Stimulated activated CD4-positive, alpha-beta T cell treated with anti-CD3 and anti-CD28 coated beads, Interleukin-4, amount 100 ng/mL, for 48 hours (primary cell): ENCODE measurements around the gene PITPNM1.

Source experiments
- DNase-seq, 2 donors: peaks; one replicate each; pipeline ENCODE4 v3.0.0-alpha.2; 2020; ENCODE audit warnings: low read depth in 2 of 2

The PITPNM1 gene

DNA sequence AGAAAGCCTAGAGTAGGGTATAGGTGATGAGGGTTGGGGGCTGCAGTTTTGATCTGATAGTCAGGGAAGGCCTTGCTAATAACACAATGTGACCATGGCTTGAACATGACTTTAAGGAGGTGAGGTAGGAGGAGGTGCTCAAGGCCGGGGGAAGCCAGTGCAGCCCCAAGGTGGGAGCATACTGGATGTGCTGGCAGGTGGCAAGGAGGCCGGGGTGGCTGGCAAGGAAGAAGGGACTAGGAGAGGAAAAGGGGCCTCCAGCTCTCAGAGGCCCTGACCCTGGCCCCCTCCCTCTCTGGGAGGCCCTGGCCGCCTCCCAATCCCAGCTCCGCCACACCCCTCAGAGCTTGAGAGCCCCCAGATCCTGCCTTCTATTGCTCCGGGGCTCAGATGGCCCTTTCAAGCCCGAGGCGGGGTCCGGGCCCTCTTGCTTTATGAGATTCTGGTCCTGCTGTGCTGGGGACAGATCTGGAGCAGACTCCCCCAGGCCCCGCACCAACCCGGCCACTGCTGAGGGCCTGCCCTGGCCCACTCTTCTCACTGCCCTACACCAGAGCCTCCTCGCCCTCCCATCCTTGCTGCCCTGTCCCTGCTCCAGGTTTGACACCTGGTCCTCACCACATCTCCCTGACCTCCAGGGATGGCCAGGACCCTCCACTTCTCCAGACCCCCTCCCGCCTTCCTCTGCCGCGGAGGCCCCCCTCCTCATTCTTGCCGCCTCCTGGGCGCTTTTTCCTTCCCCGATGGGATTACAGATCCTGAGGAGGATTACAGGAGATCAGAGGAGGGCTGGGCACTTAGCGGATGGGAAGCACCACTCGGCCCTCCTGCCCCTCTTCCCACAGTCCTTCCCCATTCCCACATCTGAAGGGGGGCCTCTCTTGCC is 1.8 kb downstream of the PITPNM1 start:
- no peak for DNase-seq

DNA sequence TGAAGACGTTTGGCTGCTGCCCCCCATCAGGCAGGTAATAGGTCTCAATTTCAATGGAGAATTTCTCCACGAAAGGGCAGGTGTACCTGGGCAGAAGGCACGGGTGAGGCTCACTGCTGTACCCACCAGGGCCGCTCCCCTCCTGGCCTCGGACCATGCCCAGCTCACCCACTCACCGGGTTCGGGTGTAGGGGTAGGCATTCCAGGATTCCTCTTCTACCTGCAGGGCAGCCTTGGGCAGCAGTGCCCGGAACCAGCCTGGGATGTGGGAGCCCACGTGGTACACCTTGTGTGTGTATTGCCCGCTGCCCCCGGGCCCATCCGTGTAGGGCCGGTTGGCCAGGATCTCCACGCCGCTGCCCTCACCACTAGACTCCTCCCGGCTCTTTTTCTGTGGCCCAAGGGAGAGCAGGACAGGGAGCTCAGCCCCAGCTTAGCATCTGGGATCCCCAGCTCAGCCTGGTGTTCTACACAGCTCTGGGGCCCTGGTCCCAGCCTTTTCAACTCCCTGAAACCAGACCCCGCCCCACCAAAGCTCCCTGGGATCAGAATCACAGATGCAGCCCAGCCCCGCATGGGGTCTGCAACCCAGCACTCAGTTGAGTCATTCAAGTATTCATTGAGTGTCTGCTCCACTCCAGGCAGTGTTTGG is 2.7 kb downstream of the PITPNM1 start:
- DNase-seq: no peak

DNA sequence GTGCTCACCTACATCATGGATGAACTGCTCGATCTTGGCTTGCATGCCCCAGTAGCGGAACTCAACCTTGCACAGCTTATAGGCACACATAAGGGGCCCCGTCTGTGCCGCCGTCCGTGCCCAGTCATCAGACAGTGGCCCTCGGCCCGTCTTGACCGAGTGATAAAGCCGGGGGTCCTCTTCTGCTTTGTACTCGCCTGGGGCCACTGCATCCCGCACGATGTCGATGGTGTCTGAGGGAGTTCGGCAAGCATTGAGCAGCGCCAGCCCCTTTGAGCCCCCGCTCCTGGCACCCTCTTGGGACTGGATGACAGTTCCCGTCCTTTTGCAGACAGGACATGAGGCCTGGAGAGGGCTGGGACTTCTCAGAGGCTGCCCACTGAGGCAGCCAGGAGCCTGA is 3.3 kb downstream of the PITPNM1 start:
- no peak for DNase-seq

DNA sequence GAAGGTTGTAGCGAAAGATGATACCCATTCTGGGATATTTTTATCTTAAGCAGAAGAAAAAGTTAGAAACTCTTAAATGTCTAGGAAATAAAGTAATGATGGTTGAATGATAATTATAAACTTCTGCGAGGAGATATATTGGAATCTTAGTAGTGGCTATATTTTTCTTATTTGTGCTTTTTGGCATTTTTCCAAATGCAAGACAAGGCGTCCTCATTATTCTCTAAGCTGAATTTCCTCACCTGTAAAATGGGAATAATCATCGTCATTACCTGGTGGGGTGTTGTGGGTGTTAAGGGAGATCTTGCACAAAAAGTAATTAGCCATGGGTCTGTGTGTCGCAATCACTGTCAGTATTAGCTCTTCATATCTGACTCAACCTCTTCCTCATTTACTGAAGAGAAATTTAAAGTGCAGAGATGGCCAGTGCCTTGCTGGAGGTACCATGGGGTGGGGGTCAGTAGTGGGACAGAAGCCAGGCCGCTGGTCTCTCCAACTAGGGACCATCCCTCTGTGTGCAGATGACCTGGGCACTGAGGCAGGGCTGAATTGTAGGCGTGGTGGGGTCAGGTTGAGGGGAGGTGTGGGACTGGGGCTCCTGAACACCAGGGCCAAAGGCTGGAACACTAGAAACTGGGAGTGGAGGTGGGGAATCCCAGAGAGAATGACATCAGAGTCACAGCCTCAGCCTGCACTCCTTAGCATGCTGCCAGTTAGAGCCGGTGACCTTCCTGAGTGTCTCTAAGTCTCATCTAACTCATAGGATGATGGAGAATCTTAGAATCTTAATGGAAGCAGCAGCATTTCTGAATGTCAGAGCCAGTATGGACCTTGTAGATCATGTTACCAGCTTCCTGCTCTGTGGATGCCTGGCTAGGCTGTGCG is 4.1 kb downstream of the PITPNM1 start:
- DNase-seq: no peak

DNA sequence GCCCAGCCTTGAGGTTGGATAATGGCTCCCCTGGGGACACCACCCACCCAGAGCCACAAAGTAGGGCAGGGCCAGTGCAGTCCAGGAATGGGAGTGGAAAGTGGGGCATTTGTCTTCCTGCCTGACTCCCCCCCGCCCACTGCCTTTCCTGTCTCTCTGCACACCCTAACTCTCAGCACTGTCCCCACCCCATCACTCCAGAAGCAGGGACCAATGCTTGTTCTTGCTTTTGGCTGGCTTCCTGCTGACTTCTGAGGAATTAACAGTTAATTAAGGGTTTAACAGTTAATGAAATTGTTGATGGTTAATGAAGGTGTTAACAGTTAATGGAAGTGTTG is 4.7 kb downstream of the PITPNM1 start:
- no peak for DNase-seq

DNA sequence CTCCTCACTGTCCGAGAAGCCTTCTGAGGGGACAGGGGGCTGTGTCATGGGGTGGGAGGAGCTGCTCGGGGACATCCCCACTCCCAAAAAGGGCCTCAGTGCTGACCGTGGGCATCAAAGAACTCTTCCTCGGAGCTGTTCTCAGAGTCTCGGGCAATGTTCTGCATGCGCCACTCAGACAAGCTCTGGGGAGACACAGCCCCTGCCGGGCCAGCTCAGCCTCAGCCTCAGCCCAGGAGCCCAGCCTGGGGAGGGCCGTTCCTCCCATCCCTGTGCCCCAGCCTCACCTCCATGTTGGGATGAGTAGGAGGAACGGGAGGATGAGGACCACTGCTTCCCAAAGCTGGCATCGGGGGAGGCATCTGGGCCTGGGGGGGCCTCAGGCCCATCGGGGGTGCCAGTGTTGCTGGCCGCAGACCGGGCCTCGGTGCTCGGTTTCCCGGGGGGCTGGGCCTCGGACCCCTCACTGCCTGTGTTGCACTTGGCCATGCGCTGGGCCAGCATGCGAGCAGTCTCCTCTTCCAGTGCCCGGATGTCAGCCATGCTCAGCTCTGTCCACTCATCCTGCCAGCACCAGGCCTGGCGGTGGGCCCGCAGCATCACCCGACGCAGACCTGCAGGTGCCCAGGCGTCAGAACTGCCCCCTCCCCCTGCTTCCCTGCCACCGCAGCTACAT is 5.2 kb downstream of the PITPNM1 start:
- DNase-seq: no peak

DNA sequence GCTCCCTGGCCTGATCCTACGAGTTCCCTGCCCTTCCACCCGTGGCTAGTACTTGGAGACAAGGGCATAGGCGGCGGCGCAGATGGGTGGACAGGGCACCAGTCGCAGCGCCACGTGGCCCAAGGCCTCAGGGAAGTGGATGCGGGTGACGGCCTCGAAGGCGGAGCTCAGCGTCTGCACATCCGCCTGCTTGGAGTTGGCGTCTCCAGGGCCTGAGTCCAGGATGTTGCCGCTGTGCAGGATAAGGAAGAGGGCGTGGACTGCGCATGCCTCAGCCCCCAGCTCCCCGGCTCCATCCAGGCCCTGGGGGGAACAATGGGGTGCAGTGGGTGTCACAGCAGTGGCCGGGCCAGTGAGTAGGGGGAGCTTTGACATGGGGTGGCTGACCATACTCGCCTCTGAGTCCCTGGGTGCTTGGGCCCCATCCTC is 6.6 kb downstream of the PITPNM1 start:
- DNase-seq: no peak

DNA sequence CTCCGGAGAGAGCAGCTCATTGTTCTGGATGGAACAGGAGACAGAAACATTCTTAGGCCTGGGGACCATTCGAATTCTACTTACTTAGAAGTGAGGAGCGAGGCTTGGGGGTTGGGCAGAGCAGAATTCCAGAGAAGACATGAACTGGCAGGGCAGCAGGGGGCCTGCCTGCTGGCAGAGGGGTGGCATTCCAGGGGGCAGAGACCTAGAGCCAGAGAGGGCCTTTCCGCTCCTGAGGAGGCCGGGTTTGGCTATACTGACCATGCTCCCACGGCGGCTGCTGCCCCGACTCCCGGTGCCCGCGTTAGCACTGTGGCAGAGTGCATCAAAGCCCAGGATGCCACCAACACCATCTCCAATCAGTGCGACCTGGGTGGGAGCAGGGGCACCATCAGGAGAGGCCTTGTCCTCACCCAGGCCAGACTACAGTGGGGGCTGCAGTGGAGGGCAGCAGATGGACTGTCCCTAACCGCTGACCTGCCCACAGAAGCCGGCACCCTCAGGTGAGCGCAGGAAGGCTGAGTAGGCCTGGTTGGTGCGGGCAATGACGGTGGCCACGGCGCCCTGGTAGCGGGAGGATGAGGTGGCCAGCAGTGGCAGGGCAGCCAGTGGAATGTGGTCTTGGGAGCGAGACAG is 7.4 kb downstream of the PITPNM1 start:
- no peak for DNase-seq

DNA sequence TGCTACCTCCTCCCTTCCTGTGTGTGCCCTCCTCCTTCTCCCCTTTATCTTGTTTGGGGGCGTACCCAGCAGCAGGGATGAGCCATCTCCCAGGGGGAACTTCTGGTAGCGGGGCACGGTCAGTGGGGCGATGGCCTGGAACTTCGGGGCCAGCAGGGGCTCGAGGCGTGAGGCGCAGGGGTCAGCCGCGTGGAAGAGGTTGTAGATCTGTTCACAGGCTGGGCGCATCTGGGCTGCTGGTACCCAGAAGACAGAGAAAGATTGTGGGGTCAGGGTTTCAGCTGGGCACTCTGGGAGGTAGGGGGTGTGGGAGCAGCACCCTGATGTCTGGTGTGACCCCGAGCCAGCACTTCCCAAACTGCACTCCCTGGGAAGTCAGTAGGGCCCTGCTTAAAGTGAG is 9.1 kb downstream of the PITPNM1 start:
- no peak for DNase-seq

DNA sequence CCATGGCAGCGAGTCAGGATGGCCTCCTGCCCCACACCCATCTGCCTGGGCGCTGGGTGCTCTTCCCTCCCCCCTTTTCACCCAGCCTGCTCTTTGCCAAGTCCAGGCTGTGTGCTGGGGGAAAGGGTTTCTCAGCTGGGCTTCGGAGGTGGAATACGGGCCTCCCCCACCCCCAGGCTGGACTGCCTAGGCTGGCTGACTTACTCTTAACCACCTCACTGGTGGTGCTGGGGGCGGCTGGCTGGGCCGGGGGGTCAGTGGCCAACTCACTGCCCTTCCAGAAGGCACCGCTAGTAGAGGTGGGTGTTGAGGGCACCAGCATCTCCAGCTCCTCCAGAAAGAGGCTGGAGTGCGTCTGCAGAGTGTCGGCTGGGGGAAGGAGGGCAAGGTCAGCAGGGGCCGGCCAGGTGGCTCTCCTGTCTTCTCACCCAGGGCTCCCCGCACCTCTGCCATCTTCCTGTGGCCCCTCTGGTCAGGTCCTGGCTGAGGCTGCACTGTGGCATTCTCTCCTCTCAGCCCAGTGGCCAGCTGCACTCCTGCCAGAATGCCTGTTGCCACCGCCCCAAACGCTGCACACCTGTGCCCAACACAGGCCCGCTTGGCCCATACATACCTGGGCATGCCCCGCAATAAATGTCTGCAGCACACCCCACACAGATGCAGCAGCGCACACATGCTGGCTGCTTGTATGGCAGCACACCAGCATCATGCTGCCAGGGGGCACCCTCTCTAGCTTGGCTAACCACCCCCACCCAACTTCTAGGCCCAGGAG is 9.7 kb downstream of the PITPNM1 start:
- no peak for DNase-seq

DNA sequence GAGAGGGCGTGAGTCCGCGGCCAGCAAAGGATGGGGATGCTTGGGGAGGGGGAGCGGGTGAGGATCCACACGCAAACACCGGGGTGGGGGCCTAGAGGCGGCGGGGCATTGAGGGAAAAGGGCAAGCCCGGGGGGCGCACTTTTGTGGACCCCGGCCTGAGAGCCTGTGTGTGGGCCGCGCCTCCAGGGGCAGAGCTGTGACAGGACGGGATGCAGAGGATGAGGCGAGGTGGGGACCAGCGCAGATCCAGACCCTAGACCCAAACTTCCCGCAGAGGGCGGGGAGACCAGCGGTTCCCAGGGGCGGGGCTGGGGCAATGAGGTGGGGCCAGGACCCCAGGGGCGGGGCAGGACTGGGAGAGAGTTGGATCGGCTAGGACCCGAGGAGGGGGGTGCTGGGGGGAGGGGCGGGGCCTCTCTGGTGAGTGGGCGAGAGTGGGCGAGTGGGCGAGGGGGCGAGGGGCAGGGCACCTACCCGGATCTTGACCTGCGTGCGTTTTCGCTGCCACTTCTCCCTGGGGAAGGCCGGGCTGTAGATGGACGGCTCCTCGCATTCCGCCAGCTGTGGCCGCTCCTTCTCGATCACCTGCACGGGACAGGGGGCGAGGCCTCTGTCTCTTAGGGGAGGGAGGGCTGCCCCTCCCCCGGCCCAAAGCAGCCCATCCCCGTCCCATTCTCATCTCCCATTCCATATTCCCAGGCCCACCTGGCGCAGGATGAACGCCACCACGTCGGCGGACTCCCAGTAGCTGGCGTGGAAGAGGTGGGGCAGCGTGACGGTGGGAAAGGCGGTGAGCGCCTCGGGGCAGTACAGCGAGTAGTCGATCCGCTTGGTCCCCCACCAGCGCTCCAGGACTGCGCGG is 10.6 kb downstream of the PITPNM1 start:
- no peak for DNase-seq

DNA sequence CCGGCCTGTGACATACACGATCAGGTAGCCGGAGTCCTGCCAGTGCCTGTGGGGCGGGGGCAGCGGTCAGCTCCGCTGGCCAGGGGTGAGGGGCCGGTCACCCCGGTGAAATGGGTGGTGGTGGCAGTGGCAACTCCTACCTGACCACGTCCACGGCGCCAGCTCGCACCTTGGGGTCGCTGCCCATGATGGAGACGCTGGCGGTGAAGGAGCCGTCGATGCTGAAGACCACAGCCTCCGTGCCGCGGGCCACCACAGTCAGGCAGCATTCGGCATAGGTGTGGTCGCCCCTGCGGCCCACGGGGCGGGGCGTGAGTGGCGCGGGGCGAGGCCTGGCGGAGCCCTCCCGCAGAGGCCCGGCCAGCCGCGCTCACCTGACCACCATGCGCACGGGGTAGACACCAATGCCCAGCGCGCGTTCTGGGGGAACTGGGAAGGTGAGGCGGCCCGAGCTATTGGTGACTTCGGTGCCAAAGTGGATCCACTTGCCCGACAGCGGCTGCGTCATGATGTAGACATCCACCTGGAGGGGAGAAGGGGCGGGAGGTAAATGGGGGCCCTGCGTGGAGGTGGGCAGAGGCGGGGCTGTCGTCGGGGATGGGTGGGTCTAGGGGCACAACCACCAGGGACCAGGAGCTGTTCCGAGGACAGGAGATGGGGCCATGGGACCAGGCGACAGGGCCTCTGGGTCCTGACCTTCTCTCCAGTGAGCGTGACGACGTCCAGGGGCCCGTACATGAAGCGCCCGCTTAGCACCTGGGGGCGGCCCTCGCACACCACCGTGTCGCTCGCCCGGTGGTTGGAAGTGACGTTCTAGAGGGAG is 11.4 kb downstream of the PITPNM1 start:
- DNase-seq: no peak

DNA sequence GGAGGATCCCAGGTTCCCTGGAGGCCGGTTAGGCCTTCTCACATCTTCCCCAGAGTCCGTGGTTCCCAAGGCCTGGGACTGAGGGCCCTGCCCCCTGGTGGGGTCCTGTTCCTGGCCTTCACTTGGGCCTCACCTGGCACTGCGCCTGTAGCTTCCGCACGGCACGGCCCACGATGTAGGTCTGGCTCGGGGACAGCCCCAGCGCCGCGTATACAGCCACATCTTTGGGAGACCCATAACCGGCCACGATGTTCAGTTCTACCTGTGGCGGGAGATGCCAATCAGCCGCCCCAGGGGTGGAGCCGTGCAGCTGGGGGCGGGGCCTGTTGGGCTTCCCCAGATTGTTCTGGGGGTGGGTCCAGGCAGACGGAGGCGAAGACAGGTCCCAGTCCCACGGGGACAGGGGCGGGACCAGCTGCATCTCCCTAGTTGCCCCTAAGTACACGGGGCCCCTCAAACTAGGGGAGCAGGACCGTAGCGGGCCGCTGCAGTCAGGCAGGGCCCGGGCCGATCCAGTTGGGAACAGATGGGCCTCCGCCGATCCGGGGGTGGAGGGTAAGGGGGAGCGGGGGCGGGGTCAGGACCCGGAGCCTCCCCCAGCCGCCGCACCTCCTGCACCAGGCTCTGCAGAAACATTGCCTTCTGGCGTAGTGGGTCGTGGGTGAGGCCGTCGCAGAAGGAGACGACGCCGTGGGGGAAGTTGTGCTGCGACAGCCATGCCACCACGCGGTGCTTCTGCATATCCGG is 12.2 kb downstream of the PITPNM1 start:
- DNase-seq: no peak

DNA sequence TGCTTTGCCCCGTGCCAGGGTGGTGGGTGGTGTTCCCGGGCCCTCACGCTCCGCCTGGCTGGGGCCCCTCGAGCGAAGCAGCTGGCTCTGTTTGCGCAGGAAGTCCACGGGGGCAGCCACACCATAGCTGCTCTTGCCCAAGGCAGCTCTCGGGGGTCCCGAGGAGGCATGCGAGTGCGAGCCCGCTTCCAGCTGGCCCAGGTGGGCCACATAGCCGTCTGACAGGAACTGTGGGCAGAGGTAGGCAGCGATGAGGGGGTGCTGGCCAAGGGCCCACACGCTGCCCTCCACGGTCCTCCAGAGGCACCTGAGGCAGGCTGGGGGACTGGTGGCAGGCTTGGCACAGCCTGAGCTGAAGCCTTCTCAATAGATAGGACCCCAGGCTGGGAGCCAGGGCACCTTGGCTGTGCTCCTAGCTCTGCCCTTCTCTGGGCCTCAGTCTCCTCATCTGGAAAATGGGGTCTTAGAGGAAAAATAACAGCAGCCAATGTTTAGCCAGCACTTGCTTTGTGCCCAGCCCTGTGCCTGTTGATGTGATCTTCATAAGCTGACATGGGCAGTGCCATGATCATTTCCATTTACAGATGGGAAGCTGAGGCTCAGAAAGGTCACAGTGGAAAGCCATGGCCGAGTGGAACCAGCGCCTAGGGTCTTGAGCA is 13.0 kb downstream of the PITPNM1 start:
- DNase-seq: no peak

DNA sequence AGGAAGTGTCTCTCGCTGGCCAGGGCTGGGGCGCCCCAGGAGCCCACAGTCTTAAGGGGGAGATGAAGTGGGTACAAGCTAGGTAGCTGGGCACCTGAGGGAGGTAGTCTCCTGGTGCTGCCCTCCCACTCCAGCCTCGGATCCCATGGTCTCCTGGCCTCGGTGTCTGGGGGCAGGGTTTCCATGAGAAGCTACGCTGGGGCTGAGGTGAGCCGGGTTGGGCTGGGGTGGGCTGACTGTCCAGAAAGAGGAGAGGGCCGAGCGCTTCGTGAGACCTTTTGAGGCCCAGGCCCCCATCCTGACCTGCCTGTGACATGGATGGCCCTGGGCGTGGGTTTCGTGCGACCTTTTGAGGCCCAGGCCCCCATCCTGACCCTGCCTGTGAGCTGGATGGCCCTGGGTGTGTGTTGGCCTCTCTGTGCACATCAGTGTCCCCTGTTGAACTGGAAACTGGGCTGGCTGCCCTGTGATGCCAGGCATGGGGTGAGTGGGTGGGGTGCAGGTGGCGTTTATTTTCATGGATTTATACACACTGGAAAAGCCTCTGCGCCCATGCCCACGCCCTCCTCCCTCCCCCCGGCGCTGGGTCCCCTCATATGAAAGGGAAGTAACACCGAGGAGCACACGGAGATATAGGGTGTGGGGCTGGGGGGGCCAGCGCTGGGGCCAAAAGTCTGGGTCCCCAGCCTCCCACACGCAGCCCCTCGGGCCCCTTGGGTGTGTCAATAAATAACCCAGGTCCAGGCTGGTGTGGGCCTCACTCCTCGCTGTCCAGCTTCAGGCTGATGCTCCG is 13.7 kb downstream of the PITPNM1 start:
- DNase-seq: no peak

DNA sequence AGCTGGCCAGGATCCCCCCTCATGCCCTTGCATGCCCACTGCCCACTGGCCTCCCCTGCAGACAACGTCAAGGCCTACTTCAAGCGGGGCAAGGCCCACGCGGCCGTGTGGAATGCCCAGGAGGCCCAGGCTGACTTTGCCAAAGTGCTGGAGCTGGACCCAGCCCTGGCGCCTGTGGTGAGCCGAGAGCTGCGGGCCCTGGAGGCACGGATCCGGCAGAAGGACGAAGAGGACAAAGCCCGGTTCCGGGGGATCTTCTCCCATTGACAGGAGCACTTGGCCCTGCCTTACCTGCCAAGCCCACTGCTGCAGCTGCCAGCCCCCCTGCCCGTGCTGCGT is 14.5 kb downstream of the PITPNM1 start:
- no peak for DNase-seq
